Measurements from ENCODE around the gene SGPP1.
"Not testable (repeated sequence)": the region's sequence is repeated elsewhere in the genome, so short reads cannot be mapped to it uniquely, and the experiment has no call there.

Gene SGPP1

GRCh38 chr14:63656194-63656593 is 71.7 kb downstream of the SGPP1 start:
- Histone ChIP-seq H3K4me3 (ENCODE audit: low read length) (no peak overlapping the region), H3K36me3 (ENCODE audit: insufficient read depth, low read length) (no peaks in the 10 kb centered on the region), H3K4me1 (ENCODE audit: insufficient read depth, low read length) (no peaks in the 10 kb centered on the region), H2AFZ (ENCODE audit: low read depth, low read length) (no peak overlapping the region), H3K27me3 (ENCODE audit: insufficient read depth, low read length) (no peaks in the 10 kb centered on the region), H3K9me3 (ENCODE audit: low read length) (no peaks in the 10 kb centered on the region)

GRCh38 chr14:63654936-63655335 is 72.9 kb downstream of the SGPP1 start:
- H3K4me3 ChIP-seq (ENCODE audit: low read length) = no peak overlapping the region
- no peaks in the 10 kb centered on the region for H3K36me3 ChIP-seq (ENCODE audit: insufficient read depth, low read length)
- H3K9me3 ChIP-seq (ENCODE audit: low read length) = no peaks in the 10 kb centered on the region
- H2AFZ ChIP-seq (ENCODE audit: low read depth, low read length) = no peak overlapping the region
- no peaks in the 10 kb centered on the region for H3K4me1 ChIP-seq (ENCODE audit: insufficient read depth, low read length)
- no peaks in the 10 kb centered on the region for H3K27me3 ChIP-seq (ENCODE audit: insufficient read depth, low read length)

GRCh38 chr14:63654346-63654745 is 73.5 kb downstream of the SGPP1 start:
- no peaks in the 10 kb centered on the region for H3K9me3 ChIP-seq (ENCODE audit: low read length)
- no peak overlapping the region for H3K4me3 ChIP-seq (ENCODE audit: low read length)
- no peak overlapping the region for H2AFZ ChIP-seq (ENCODE audit: low read depth, low read length)
- H3K36me3 ChIP-seq (ENCODE audit: insufficient read depth, low read length) = no peaks in the 10 kb centered on the region
- no peaks in the 10 kb centered on the region for H3K27me3 ChIP-seq (ENCODE audit: insufficient read depth, low read length)
- no peaks in the 10 kb centered on the region for H3K4me1 ChIP-seq (ENCODE audit: insufficient read depth, low read length)

GRCh38 chr14:63652406-63652805 is 75.5 kb downstream of the SGPP1 start:
- H3K27me3 ChIP-seq (ENCODE audit: insufficient read depth, low read length) = no peaks in the 10 kb centered on the region

GRCh38 chr14:63650256-63650952 is 77.5 kb downstream of the SGPP1 start:
- Histone ChIP-seq H3K9me3 (ENCODE audit: low read length) (no peaks in the 10 kb centered on the region), H3K36me3 (ENCODE audit: insufficient read depth, low read length) (no peaks in the 10 kb centered on the region), H3K4me1 (ENCODE audit: insufficient read depth, low read length) (no peaks in the 10 kb centered on the region), H3K27me3 (ENCODE audit: insufficient read depth, low read length) (no peaks in the 10 kb centered on the region), H3K4me3 (ENCODE audit: low read length) (no peak overlapping the region), H2AFZ (ENCODE audit: low read depth, low read length) (no peak overlapping the region)

More at GRCh38 chr14:63652406-63652805, 75.5 kb downstream of the SGPP1 start:
- H3K4me3 ChIP-seq (ENCODE audit: low read length) = no peak overlapping the region
- H3K9me3 ChIP-seq (ENCODE audit: low read length) = no peaks in the 10 kb centered on the region
- no peak overlapping the region for H2AFZ ChIP-seq (ENCODE audit: low read depth, low read length)
- no peaks in the 10 kb centered on the region for H3K36me3 ChIP-seq (ENCODE audit: insufficient read depth, low read length)
- H3K4me1 ChIP-seq (ENCODE audit: insufficient read depth, low read length) = no peaks in the 10 kb centered on the region

- peaks cover 5% of the 10 kb centered on the region for H3K4me1 ChIP-seq (ENCODE audit: insufficient read depth, low read length)
- H3K9me3 ChIP-seq (ENCODE audit: low read length) = no peaks in the 10 kb centered on the region
- H3K4me3 ChIP-seq (ENCODE audit: low read length) = no peak overlapping the region
- no peaks in the 10 kb centered on the region for H3K36me3 ChIP-seq (ENCODE audit: insufficient read depth, low read length)
- H3K27me3 ChIP-seq (ENCODE audit: insufficient read depth, low read length) = no peaks in the 10 kb centered on the region
- H2AFZ ChIP-seq (ENCODE audit: low read depth, low read length) = no peak overlapping the region
Observed at GRCh38 chr14:63647696-63648410, 80.0 kb downstream of the SGPP1 start.

GRCh38 chr14:63644741-63645140 is 83.1 kb downstream of the SGPP1 start:
- Histone ChIP-seq H3K4me3 (ENCODE audit: low read length) (no peak overlapping the region), H3K9me3 (ENCODE audit: low read length) (no peaks in the 10 kb centered on the region), H3K36me3 (ENCODE audit: insufficient read depth, low read length) (no peaks in the 10 kb centered on the region), H2AFZ (ENCODE audit: low read depth, low read length) (no peak overlapping the region), H3K4me1 (ENCODE audit: insufficient read depth, low read length) (peaks cover 7% of the 10 kb centered on the region), H3K27me3 (ENCODE audit: insufficient read depth, low read length) (no peaks in the 10 kb centered on the region)

- Histone ChIP-seq H3K9me3 (ENCODE audit: low read length) (no peaks in the 10 kb centered on the region), H3K4me3 (ENCODE audit: low read length) (peak overlapping the region; percentile 73), H2AFZ (ENCODE audit: low read depth, low read length) (peak overlapping the region; percentile 63), H3K4me1 (ENCODE audit: insufficient read depth, low read length) (peaks cover 7% of the 10 kb centered on the region), H3K27me3 (ENCODE audit: insufficient read depth, low read length) (no peaks in the 10 kb centered on the region), H3K36me3 (ENCODE audit: insufficient read depth, low read length) (peaks cover 7% of the 10 kb centered on the region)
Observed at GRCh38 chr14:63642656-63643382, 85.0 kb downstream of the SGPP1 start.

GRCh38 chr14:63642229-63642611 is 85.6 kb downstream of the SGPP1 start:
- Histone ChIP-seq H2AFZ (ENCODE audit: low read depth, low read length) (peak overlapping the region; percentile 63), H3K4me3 (ENCODE audit: low read length) (peak overlapping the region; percentile 73), H3K36me3 (ENCODE audit: insufficient read depth, low read length) (peaks cover 7% of the 10 kb centered on the region), H3K9me3 (ENCODE audit: low read length) (peaks cover 1% of the 10 kb centered on the region), H3K4me1 (ENCODE audit: insufficient read depth, low read length) (peaks cover 7% of the 10 kb centered on the region), H3K27me3 (ENCODE audit: insufficient read depth, low read length) (no peaks in the 10 kb centered on the region)

GRCh38 chr14:63641473-63642228 is 86.2 kb downstream of the SGPP1 start, which contains the start of gene WDR89:
TSS of gene WDR89 (minus strand) at chr14:63641871. CDS start at chr14:63599942, 41,929 bp downstream.
- peaks cover 7% of the 10 kb centered on the region for H3K4me1 ChIP-seq (ENCODE audit: insufficient read depth, low read length)
- no peaks in the 10 kb centered on the region for H3K27me3 ChIP-seq (ENCODE audit: insufficient read depth, low read length)
- peaks cover 7% of the 10 kb centered on the region for H3K36me3 ChIP-seq (ENCODE audit: insufficient read depth, low read length)
- peak within 1 kb of the TSS; percentile 73 for H3K4me3 ChIP-seq (ENCODE audit: low read length)
- peaks cover 4% of the 10 kb centered on the region for H3K9me3 ChIP-seq (ENCODE audit: low read length)
- H2AFZ ChIP-seq (ENCODE audit: low read depth, low read length) = peak within 1 kb of the TSS; percentile 63

- Histone ChIP-seq H3K9me3 (ENCODE audit: low read length) (peaks cover 4% of the 10 kb centered on the region), H3K4me1 (ENCODE audit: insufficient read depth, low read length) (peaks cover 7% of the 10 kb centered on the region), H2AFZ (ENCODE audit: low read depth, low read length) (no peak overlapping the region), H3K4me3 (ENCODE audit: low read length) (no peak overlapping the region), H3K36me3 (ENCODE audit: insufficient read depth, low read length) (peaks cover 7% of the 10 kb centered on the region), H3K27me3 (ENCODE audit: insufficient read depth, low read length) (no peaks in the 10 kb centered on the region)
Observed at GRCh38 chr14:63638493-63638892, 89.4 kb downstream of the SGPP1 start.

- not testable (repeated sequence) for H3K4me1 ChIP-seq (ENCODE audit: insufficient read depth, low read length); H3K4me3 ChIP-seq (ENCODE audit: low read length); H3K9me3 ChIP-seq (ENCODE audit: low read length)
Observed at GRCh38 chr14:63636094-63636635, 91.7 kb downstream of the SGPP1 start.

More at GRCh38 chr14:63636094-63636635, 91.7 kb downstream of the SGPP1 start:
- not testable (repeated sequence) for H2AFZ ChIP-seq (ENCODE audit: low read depth, low read length); H3K27me3 ChIP-seq (ENCODE audit: insufficient read depth, low read length); H3K36me3 ChIP-seq (ENCODE audit: insufficient read depth, low read length)
